HEK293 (cell line): ENCODE data around the gene KIF26B.

ENCODE experiments used
- CTCF ChIA-PET: fragments of 350-600 bp; formaldehyde crosslinking; extraction: SDS; loops from one replicate; lab custom pipeline; 2021; ENCODE audit warnings: antibody characterized with exemption; lab: Yijun Ruan, JAX
- POLR2A ChIA-PET: fragments of 300-600 bp; formaldehyde crosslinking; extraction: SDS; loops from one replicate; lab custom pipeline; 2020; ENCODE audit warnings: antibody characterized with exemption, inconsistent platforms; lab: Yijun Ruan, JAX
- H3K27ac ChIP-seq: fragments of 200-500 bp; sonication (Bioruptor generic); 2 replicates; pipeline ENCODE4 v1.5.1; 2014; ENCODE audit warnings: low read depth, low read length, control low read depth, inconsistent platforms; ENCODE audit errors: extremely low read depth
- H3K36me3 ChIP-seq, 2 experiments: fragments of 200-500 bp in 1 of 2; sonication (Bioruptor generic) in 1 of 2; 1 replicate in 1 of 2; 2 replicates in 1 of 2; pipeline ENCODE4 v1.5.1; 2014 to 2017; ENCODE audit warnings: inconsistent platforms in 2 of 2, low read length in 2 of 2; ENCODE audit not compliant: control insufficient read depth in 2 of 2, insufficient read depth in 1 of 2
- H3K4me1 ChIP-seq: fragments of 200-500 bp; sonication (Bioruptor generic); 2 replicates; pipeline ENCODE4 v1.5.1; 2014; ENCODE audit warnings: mild to moderate bottlenecking, low read length, inconsistent platforms; ENCODE audit not compliant: control insufficient read depth, insufficient read depth
- H3K4me3 ChIP-seq: 2 replicates; pipeline ENCODE4 v1.5.1; 2011; ENCODE audit warnings: low read depth, mild to moderate bottlenecking, control low read depth, low read length, moderate library complexity
- H3K9me3 ChIP-seq: fragments of 200-500 bp; sonication (Bioruptor generic); 2 replicates; pipeline ENCODE4 v1.5.1; 2014; ENCODE audit warnings: low read depth, low read length, inconsistent platforms; ENCODE audit not compliant: control insufficient read depth, insufficient read depth
- BCL11B ChIP-seq: fragments of 450-650 bp; formaldehyde crosslinking; IDR thresholded peaks from 2 replicates; pipeline ENCODE4 v1.5.1; 2016; ENCODE audit warnings: low read depth, missing biosample characterization, missing genetic modification characterization
- HOXC10 ChIP-seq: sonication (generic); formaldehyde crosslinking; IDR thresholded peaks from 2 replicates; pipeline ENCODE4 v1.8.1; 2023; ENCODE audit warnings: mild to moderate bottlenecking, missing genetic modification reagents
- KLF10 ChIP-seq: fragments of 450-650 bp; IDR thresholded peaks from 2 replicates; pipeline ENCODE4 v1.5.1; 2018; ENCODE audit warnings: missing biosample characterization, mild to moderate bottlenecking, missing genetic modification characterization
- KLF8 ChIP-seq: fragments of 450-650 bp; formaldehyde crosslinking; IDR thresholded peaks from 2 replicates; pipeline ENCODE4 v1.5.1; 2016; ENCODE audit warnings: missing biosample characterization, missing genetic modification characterization
- PRDM6 ChIP-seq: fragments of 450-650 bp; formaldehyde crosslinking; IDR thresholded peaks from 2 replicates; pipeline ENCODE4 v1.5.1; 2017; ENCODE audit warnings: missing biosample characterization, missing genetic modification characterization
- ZBTB48 ChIP-seq: fragments of 450-650 bp; formaldehyde crosslinking; IDR thresholded peaks from 2 replicates; pipeline ENCODE4 v1.5.1; 2016; ENCODE audit warnings: missing biosample characterization, missing genetic modification characterization
- ZFHX2 ChIP-seq: fragments of 450-650 bp; formaldehyde crosslinking; conservative IDR thresholded peaks from 2 replicates; pipeline ENCODE4 v1.5.1; 2016; ENCODE audit warnings: missing biosample characterization, missing genetic modification characterization
- ZFP41 ChIP-seq: fragments of 450-650 bp; formaldehyde crosslinking; IDR thresholded peaks from 2 replicates; pipeline ENCODE4 v1.5.1; 2016; ENCODE audit warnings: missing biosample characterization, missing genetic modification characterization, borderline replicate concordance
- ZNF146 ChIP-seq: fragments of 450-650 bp; formaldehyde crosslinking; IDR thresholded peaks from 2 replicates; pipeline ENCODE4 v1.5.1; 2016; ENCODE audit warnings: missing biosample characterization, missing genetic modification characterization
- ZNF19 ChIP-seq: fragments of 450-650 bp; formaldehyde crosslinking; IDR thresholded peaks from 2 replicates; pipeline ENCODE4; 2016; ENCODE audit warnings: missing biosample characterization, missing genetic modification characterization, low read depth
- ZNF202 ChIP-seq: fragments of 450-650 bp; formaldehyde crosslinking; IDR thresholded peaks from 2 replicates; pipeline ENCODE4 v1.5.1; 2016; ENCODE audit warnings: missing biosample characterization, missing genetic modification characterization, borderline replicate concordance
- ZNF214 ChIP-seq: fragments of 450-650 bp; formaldehyde crosslinking; IDR thresholded peaks from 2 replicates; pipeline ENCODE4 v1.5.1; 2017; ENCODE audit warnings: missing biosample characterization, mild to moderate bottlenecking, missing genetic modification characterization, borderline replicate concordance
- ZNF266 ChIP-seq: fragments of 450-650 bp; formaldehyde crosslinking; IDR thresholded peaks from 2 replicates; pipeline ENCODE4 v1.5.1; 2016; ENCODE audit warnings: missing biosample characterization, missing genetic modification characterization, low read depth
- ZNF280D ChIP-seq: fragments of 450-650 bp; formaldehyde crosslinking; IDR thresholded peaks from 2 replicates; pipeline ENCODE4 v1.5.1; 2016; ENCODE audit warnings: missing biosample characterization, missing genetic modification characterization
- ZNF324 ChIP-seq: fragments of 450-650 bp; formaldehyde crosslinking; IDR thresholded peaks from 2 replicates; pipeline ENCODE4 v1.5.1; 2016; ENCODE audit warnings: missing biosample characterization, missing genetic modification characterization
- ZNF335 ChIP-seq: fragments of 450-650 bp; formaldehyde crosslinking; conservative IDR thresholded peaks from 2 replicates; pipeline ENCODE4 v1.5.1; 2016; ENCODE audit warnings: missing biosample characterization, missing genetic modification characterization
- ZNF37A ChIP-seq: fragments of 450-650 bp; IDR thresholded peaks from 2 replicates; pipeline ENCODE4 v1.5.1; 2018; ENCODE audit warnings: missing biosample characterization, missing genetic modification characterization
- ZNF398 ChIP-seq: fragments of 450-650 bp; formaldehyde crosslinking; IDR thresholded peaks from 2 replicates; pipeline ENCODE4 v1.5.1; 2017; ENCODE audit warnings: missing biosample characterization, missing genetic modification characterization
- ZNF501 ChIP-seq: fragments of 450-650 bp; formaldehyde crosslinking; IDR thresholded peaks from 2 replicates; pipeline ENCODE4 v1.5.1; 2016; ENCODE audit warnings: missing biosample characterization, missing genetic modification characterization
- ZNF510 ChIP-seq: fragments of 450-650 bp; formaldehyde crosslinking; IDR thresholded peaks from 2 replicates; pipeline ENCODE4 v1.5.1; 2018; ENCODE audit warnings: mild to moderate bottlenecking, missing genetic modification characterization, missing biosample characterization; ENCODE audit not compliant: insufficient replicate concordance
- ZNF521 ChIP-seq: fragments of 450-650 bp; formaldehyde crosslinking; IDR thresholded peaks from 2 replicates; pipeline ENCODE4 v1.5.1; 2017; ENCODE audit warnings: missing biosample characterization, mild to moderate bottlenecking, missing genetic modification characterization
- ZNF558 ChIP-seq: fragments of 450-650 bp; formaldehyde crosslinking; IDR thresholded peaks from 2 replicates; pipeline ENCODE4 v1.5.1; 2016; ENCODE audit warnings: missing biosample characterization, missing genetic modification characterization
- ZNF623 ChIP-seq: fragments of 450-650 bp; formaldehyde crosslinking; IDR thresholded peaks from 2 replicates; pipeline ENCODE4 v1.5.1; 2016; ENCODE audit warnings: missing biosample characterization, missing genetic modification characterization
- ZNF639 ChIP-seq: fragments of 450-650 bp; formaldehyde crosslinking; IDR thresholded peaks from 2 replicates; pipeline ENCODE4 v1.5.1; 2016; ENCODE audit warnings: missing biosample characterization, missing genetic modification characterization
- ZNF76 ChIP-seq: fragments of 450-650 bp; formaldehyde crosslinking; IDR thresholded peaks from 2 replicates; pipeline ENCODE4; 2016; ENCODE audit warnings: low read depth, missing biosample characterization, missing genetic modification characterization, borderline replicate concordance
- ZNF776 ChIP-seq: fragments of 450-650 bp; formaldehyde crosslinking; IDR thresholded peaks from 2 replicates; pipeline ENCODE4 v1.5.0; 2017; ENCODE audit warnings: missing biosample characterization, missing genetic modification characterization, borderline replicate concordance
- ZSCAN18 ChIP-seq: fragments of 450-650 bp; formaldehyde crosslinking; IDR thresholded peaks from 2 replicates; pipeline ENCODE4 v1.5.1; 2016; ENCODE audit warnings: missing biosample characterization, missing genetic modification characterization

Gene KIF26B

GRCh38 chr1:245325922-245326795, 171.4 kb downstream of the KIF26B start:
- ChIA-PET CTCF (no interaction called here), POLR2A (no interaction called here)
- H3K27ac ChIP-seq = no peak overlapping the region
- no peak overlapping the region for H3K4me3 ChIP-seq
- H3K9me3 ChIP-seq = no peaks in the 10 kb centered on the region
- no peaks in the 10 kb centered on the region for H3K36me3 ChIP-seq
- no peaks in the 10 kb centered on the region for H3K4me1 ChIP-seq
- no peak for TF ChIP-seq KLF10 (tag by site-specific recombination)
- TF ChIP-seq ZBTB48 (tag by site-specific recombination) = no peak
- no peak for TF ChIP-seq ZNF398
- TF ChIP-seq ZNF37A (tag by site-specific recombination) = no peak
- TF ChIP-seq ZSCAN18 = no peak
- no peak for TF ChIP-seq ZNF623 (tag by site-specific recombination)
- no peak for TF ChIP-seq ZNF146
- no peak for TF ChIP-seq ZFP41 (tag by site-specific recombination)
- TF ChIP-seq ZNF214 (tag by site-specific recombination) = no peak
- TF ChIP-seq ZNF501 = no peak
- no peak for TF ChIP-seq ZNF76
- TF ChIP-seq ZNF280D (tag by site-specific recombination) = no peak
- TF ChIP-seq ZNF202 = no peak
- TF ChIP-seq ZNF639 (tag by site-specific recombination) = no peak

- CTCF ChIA-PET = no interaction called here
- no peaks in the 10 kb centered on the region for H3K9me3 ChIP-seq
- H3K27ac ChIP-seq = no peak overlapping the region
- no peaks in the 10 kb centered on the region for H3K36me3 ChIP-seq
- POLR2A ChIA-PET = no interaction called here
- no peak overlapping the region for H3K4me3 ChIP-seq
- no peaks in the 10 kb centered on the region for H3K4me1 ChIP-seq
- TF ChIP-seq ZFHX2 (tag by site-specific recombination) (no peak), ZNF324 (no peak), KLF8 (tag by site-specific recombination) (no peak), ZNF19 (tag by site-specific recombination) (no peak), ZNF510 (no peak), ZNF521 (tag by site-specific recombination) (no peak), ZNF266 (tag by site-specific recombination) (no peak), PRDM6 (no peak), HOXC10 (CRISPR knock-in tag) (no peak), BCL11B (tag by site-specific recombination) (no peak), ZNF776 (tag by site-specific recombination) (no peak), ZNF558 (tag by site-specific recombination) (no peak), ZNF335 (no peak)
These were observed 172.6 kb downstream of the KIF26B start for GRCh38 chr1:245327360-245327759.
